Measurements from ENCODE around the gene CCT7.

DNA sequence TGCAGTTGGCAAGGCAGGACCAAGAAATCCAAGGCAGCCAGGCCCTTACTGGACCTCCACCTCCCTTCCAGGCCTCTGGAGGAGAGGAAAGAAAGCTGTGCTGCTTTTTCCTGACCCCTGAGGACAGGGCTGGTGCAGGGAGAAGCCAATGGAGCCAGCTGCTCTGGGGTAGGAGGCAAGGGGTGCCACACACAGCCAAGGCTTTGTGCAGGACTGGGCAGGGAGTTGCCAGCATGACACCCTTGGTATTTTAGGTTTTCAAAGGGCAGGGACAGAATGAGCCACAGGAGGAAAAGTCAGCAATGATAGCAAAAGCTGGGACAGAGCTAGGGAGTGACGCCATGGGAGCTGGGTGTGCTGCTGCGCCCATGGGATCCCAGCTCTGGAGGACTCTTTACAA, 22.9 kb downstream of the CCT7 start:
- TF ChIP-seq, protein P1, sequence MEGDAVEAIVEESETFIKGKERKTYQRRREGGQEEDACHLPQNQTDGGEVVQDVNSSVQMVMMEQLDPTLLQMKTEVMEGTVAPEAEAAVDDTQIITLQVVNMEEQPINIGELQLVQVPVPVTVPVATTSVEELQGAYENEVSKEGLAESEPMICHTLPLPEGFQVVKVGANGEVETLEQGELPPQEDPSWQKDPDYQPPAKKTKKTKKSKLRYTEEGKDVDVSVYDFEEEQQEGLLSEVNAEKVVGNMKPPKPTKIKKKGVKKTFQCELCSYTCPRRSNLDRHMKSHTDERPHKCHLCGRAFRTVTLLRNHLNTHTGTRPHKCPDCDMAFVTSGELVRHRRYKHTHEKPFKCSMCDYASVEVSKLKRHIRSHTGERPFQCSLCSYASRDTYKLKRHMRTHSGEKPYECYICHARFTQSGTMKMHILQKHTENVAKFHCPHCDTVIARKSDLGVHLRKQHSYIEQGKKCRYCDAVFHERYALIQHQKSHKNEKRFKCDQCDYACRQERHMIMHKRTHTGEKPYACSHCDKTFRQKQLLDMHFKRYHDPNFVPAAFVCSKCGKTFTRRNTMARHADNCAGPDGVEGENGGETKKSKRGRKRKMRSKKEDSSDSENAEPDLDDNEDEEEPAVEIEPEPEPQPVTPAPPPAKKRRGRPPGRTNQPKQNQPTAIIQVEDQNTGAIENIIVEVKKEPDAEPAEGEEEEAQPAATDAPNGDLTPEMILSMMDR (tag by site-specific recombination; IDR thresholded peaks at IDR 0.05), result no peak
- TF ChIP-seq ZNF76 (tag by site-specific recombination; IDR thresholded peaks at IDR 0.05; ENCODE audit: borderline replicate concordance, low read depth) (no peak), ZNF274 (IDR thresholded peaks at IDR 0.05; ENCODE audit: low read length) (no peak), ZNF274 (tag by site-specific recombination; IDR thresholded peaks at IDR 0.05; ENCODE audit: borderline replicate concordance) (no peak), ZNF138 (tag by site-specific recombination; IDR thresholded peaks at IDR 0.05; ENCODE audit: borderline replicate concordance) (no peak)
- TF ChIP-seq, protein P2, sequence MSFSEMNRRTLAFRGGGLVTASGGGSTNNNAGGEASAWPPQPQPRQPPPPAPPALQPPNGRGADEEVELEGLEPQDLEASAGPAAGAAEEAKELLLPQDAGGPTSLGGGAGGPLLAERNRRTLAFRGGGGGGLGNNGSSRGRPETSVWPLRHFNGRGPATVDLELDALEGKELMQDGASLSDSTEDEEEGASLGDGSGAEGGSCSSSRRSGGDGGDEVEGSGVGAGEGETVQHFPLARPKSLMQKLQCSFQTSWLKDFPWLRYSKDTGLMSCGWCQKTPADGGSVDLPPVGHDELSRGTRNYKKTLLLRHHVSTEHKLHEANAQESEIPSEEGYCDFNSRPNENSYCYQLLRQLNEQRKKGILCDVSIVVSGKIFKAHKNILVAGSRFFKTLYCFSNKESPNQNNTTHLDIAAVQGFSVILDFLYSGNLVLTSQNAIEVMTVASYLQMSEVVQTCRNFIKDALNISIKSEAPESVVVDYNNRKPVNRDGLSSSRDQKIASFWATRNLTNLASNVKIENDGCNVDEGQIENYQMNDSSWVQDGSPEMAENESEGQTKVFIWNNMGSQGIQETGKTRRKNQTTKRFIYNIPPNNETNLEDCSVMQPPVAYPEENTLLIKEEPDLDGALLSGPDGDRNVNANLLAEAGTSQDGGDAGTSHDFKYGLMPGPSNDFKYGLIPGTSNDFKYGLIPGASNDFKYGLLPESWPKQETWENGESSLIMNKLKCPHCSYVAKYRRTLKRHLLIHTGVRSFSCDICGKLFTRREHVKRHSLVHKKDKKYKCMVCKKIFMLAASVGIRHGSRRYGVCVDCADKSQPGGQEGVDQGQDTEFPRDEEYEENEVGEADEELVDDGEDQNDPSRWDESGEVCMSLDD (tag by site-specific recombination; IDR thresholded peaks at IDR 0.05), result no peak
- TF ChIP-seq, protein P3, sequence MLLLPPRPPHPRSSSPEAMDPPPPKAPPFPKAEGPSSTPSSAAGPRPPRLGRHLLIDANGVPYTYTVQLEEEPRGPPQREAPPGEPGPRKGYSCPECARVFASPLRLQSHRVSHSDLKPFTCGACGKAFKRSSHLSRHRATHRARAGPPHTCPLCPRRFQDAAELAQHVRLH (tag by site-specific recombination; IDR thresholded peaks at IDR 0.05), result no peak
- TF ChIP-seq, protein P4, sequence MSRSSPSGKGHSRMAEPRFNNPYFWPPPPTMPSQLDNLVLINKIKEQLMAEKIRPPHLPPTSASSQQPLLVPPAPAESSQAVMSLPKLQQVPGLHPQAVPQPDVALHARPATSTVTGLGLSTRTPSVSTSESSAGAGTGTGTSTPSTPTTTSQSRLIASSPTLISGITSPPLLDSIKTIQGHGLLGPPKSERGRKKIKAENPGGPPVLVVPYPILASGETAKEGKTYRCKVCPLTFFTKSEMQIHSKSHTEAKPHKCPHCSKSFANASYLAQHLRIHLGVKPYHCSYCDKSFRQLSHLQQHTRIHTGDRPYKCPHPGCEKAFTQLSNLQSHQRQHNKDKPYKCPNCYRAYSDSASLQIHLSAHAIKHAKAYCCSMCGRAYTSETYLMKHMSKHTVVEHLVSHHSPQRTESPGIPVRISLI (tag by site-specific recombination; IDR thresholded peaks at IDR 0.05), result no peak
- TF ChIP-seq, protein P5, sequence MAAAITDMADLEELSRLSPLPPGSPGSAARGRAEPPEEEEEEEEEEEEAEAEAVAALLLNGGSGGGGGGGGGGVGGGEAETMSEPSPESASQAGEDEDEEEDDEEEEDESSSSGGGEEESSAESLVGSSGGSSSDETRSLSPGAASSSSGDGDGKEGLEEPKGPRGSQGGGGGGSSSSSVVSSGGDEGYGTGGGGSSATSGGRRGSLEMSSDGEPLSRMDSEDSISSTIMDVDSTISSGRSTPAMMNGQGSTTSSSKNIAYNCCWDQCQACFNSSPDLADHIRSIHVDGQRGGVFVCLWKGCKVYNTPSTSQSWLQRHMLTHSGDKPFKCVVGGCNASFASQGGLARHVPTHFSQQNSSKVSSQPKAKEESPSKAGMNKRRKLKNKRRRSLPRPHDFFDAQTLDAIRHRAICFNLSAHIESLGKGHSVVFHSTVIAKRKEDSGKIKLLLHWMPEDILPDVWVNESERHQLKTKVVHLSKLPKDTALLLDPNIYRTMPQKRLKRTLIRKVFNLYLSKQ (tag by site-specific recombination; IDR thresholded peaks at IDR 0.05; ENCODE audit: borderline replicate concordance), result no peak

Measured in HEK293 (cell line).